DMS53 treated with DMSO at 0.1 percent for 48 hours (cell line): ENCODE results near the gene SAT2.
"Not testable (repeated sequence)": the region's sequence is repeated elsewhere in the genome, so short reads cannot be mapped to it uniquely, and the experiment has no call there.

Experiments
- DNase-seq: peaks from one replicate; lab custom pipeline; 2025; ENCODE audit not compliant: unreplicated experiment; lab: John Stamatoyannopoulos, UW

The SAT2 gene

GRCh38 chr17:7627250-7628121, at the start of gene SAT2:
Gene SAT2, minus strand, starts transcription at chr17:7627821. Its CDS starts 186 bp downstream, at chr17:7627635.
- peak; percentile 77 for DNase-seq

- DNase-seq = no peak
These were observed 48.9 kb upstream of the SAT2 start for GRCh38 chr17:7676533-7676932.

GRCh38 chr17:7674934-7675333, 47.3 kb upstream of the SAT2 start:
- no peak for DNase-seq

- no peak for DNase-seq
These were observed 45.6 kb upstream of the SAT2 start for GRCh38 chr17:7673239-7673638.

- no peak for DNase-seq
These were observed 40.9 kb upstream of the SAT2 start for GRCh38 chr17:7668482-7668881.

GRCh38 chr17:7667656-7668406, 40.2 kb upstream of the SAT2 start:
- DNase-seq = no peak

- no peak for DNase-seq
These were observed 29.5 kb upstream of the SAT2 start for GRCh38 chr17:7656958-7657609.

GRCh38 chr17:7655541-7655840, 27.9 kb upstream of the SAT2 start:
- DNase-seq = no peak

GRCh38 chr17:7654832-7655540, 27.4 kb upstream of the SAT2 start:
- DNase-seq = no peak

- DNase-seq = no peak
These were observed 25.1 kb upstream of the SAT2 start for GRCh38 chr17:7652388-7653356.

- DNase-seq = no peak
These were observed 24.2 kb upstream of the SAT2 start for GRCh38 chr17:7651665-7652387.

- no peak for DNase-seq
These were observed 23.6 kb upstream of the SAT2 start for GRCh38 chr17:7651097-7651664.

GRCh38 chr17:7650509-7651096, 23.0 kb upstream of the SAT2 start, which contains the start of gene ATP1B2:
Gene ATP1B2, plus strand, starts transcription at chr17:7650926. Its CDS starts 593 bp downstream, at chr17:7651519.
- peak; percentile 85 for DNase-seq

GRCh38 chr17:7647018-7647417, 19.4 kb upstream of the SAT2 start:
- no peak for DNase-seq

- no peak for DNase-seq
These were observed 18.8 kb upstream of the SAT2 start for GRCh38 chr17:7646457-7646856.

GRCh38 chr17:7644775-7645174, 17.2 kb upstream of the SAT2 start:
- DNase-seq = no peak

GRCh38 chr17:7641635-7642034, 14.0 kb upstream of the SAT2 start:
- DNase-seq = not testable (repeated sequence)

- no peak for DNase-seq
These were observed 13.2 kb upstream of the SAT2 start for GRCh38 chr17:7640783-7641182.

GRCh38 chr17:7636163-7636562, 8.5 kb upstream of the SAT2 start:
- no peak for DNase-seq
